Measurements from ENCODE around the gene EHMT1. TPM values are rescaled to one million over a fixed set of nuclear protein-coding genes. Genes with fewer than 3 reads are reported as not detected.
A peak's percentile ranks its signal among the peaks of the same experiment; 100 is the strongest.

Gene EHMT1
- total and polyA plus RNA-seq, 8 donors, result 29.9 to 51.1 (median 32.6) TPM

- H3K4me3 ChIP-seq, result peak overlapping the region; percentile 8 to 51 (median 26)
- H3K36me3 ChIP-seq, result no peaks in the 10 kb centered on the region
- TF ChIP-seq, protein P1, sequence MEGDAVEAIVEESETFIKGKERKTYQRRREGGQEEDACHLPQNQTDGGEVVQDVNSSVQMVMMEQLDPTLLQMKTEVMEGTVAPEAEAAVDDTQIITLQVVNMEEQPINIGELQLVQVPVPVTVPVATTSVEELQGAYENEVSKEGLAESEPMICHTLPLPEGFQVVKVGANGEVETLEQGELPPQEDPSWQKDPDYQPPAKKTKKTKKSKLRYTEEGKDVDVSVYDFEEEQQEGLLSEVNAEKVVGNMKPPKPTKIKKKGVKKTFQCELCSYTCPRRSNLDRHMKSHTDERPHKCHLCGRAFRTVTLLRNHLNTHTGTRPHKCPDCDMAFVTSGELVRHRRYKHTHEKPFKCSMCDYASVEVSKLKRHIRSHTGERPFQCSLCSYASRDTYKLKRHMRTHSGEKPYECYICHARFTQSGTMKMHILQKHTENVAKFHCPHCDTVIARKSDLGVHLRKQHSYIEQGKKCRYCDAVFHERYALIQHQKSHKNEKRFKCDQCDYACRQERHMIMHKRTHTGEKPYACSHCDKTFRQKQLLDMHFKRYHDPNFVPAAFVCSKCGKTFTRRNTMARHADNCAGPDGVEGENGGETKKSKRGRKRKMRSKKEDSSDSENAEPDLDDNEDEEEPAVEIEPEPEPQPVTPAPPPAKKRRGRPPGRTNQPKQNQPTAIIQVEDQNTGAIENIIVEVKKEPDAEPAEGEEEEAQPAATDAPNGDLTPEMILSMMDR (IDR thresholded peaks at IDR 0.05), result no peak
- WGBS, 2 donors, result 1 to 3% methylated on average over 59 to 101 of the region's 101 CpGs
- H3K27me3 ChIP-seq, result peaks cover 0 to 4% (median 0%) of the 10 kb centered on the region in 4 donors
- FAIRE-seq (no peak), ATAC-seq (peak; percentile 64 to 95 (median 78)), DNase-seq (peak in 4 of 6 donors; percentile 16 to 76 (median 60))
- H3K4me1 ChIP-seq, result no peaks in the 10 kb centered on the region
- intact Hi-C loops (cut with DNase I), result no loop called here
- H3K27ac ChIP-seq, result no peak overlapping the region
- H3K9me3 ChIP-seq, result no peaks in the 10 kb centered on the region
These were observed 259.5 kb downstream of the EHMT1 start for GRCh38 chr9:137878146-137878941.

GRCh38 chr9:137879052-137879451 lies 260.2 kb downstream of the EHMT1 start:
- no peaks in the 10 kb centered on the region for H3K36me3 ChIP-seq
- intact Hi-C loops (cut with DNase I), result no loop called here
- H3K4me3 ChIP-seq, result no peak overlapping the region
- peaks cover 0 to 4% (median 0%) of the 10 kb centered on the region in 4 donors for H3K27me3 ChIP-seq
- DNase-seq (no peak), FAIRE-seq (no peak), ATAC-seq (no peak)
- no peaks in the 10 kb centered on the region for H3K4me1 ChIP-seq
- no peaks in the 10 kb centered on the region for H3K9me3 ChIP-seq
- H3K27ac ChIP-seq, result no peak overlapping the region
- TF ChIP-seq, protein P1 (IDR thresholded peaks at IDR 0.05), result no peak
- WGBS, 2 donors, result 73 to 75% methylated on average over 20 of the region's 20 CpGs

GRCh38 chr9:137879566-137880150 lies 260.9 kb downstream of the EHMT1 start:
- no peak overlapping the region for H3K27ac ChIP-seq
- FAIRE-seq (no peak), ATAC-seq (no peak), DNase-seq (no peak)
- no peaks in the 10 kb centered on the region for H3K4me1 ChIP-seq
- TF ChIP-seq, protein P1 (IDR thresholded peaks at IDR 0.05), result no peak
- 67 to 82% methylated on average over 7 to 8 of the region's 8 CpGs for WGBS, 2 donors
- intact Hi-C loops (cut with DNase I), result no loop called here
- no peaks in the 10 kb centered on the region for H3K36me3 ChIP-seq
- H3K27me3 ChIP-seq, result peaks cover 0 to 4% (median 0%) of the 10 kb centered on the region in 4 donors
- no peaks in the 10 kb centered on the region for H3K9me3 ChIP-seq
- no peak overlapping the region for H3K4me3 ChIP-seq

GRCh38 chr9:137880160-137880975 lies 261.6 kb downstream of the EHMT1 start:
- FAIRE-seq (no peak), ATAC-seq (no peak), DNase-seq (peak in 1 of 6 donors; percentile 53)
- no peaks in the 10 kb centered on the region for H3K4me1 ChIP-seq
- WGBS, 2 donors, result 65 to 74% methylated on average over 16 of the region's 16 CpGs
- no peak overlapping the region for H3K4me3 ChIP-seq
- no peak overlapping the region for H3K27ac ChIP-seq
- intact Hi-C loops (cut with DNase I), result no loop called here
- TF ChIP-seq, protein P1 (IDR thresholded peaks at IDR 0.05), result no peak
- H3K36me3 ChIP-seq, result no peaks in the 10 kb centered on the region
- no peaks in the 10 kb centered on the region for H3K9me3 ChIP-seq
- H3K27me3 ChIP-seq, result peaks cover 0 to 4% (median 0%) of the 10 kb centered on the region in 4 donors
